K562 (cell line): ENCODE measurements around the gene ITPR3. TPM values are rescaled to one million over a fixed set of nuclear protein-coding genes. Genes with fewer than 3 reads are reported as not detected.

ENCODE experiments used
- GTF2E2 ChIP-seq: fragments of 200-800 bp; sonication (Bioruptor generic); IDR thresholded peaks from 2 replicates; pipeline ENCODE4 v1.6.1; 2016; ENCODE audit warnings: missing genetic modification characterization, missing compliant biosample characterization
- KDM2B ChIP-seq: fragments of 250-450 bp; sonication (Bioruptor Pico); IDR thresholded peaks from 2 replicates; pipeline ENCODE4 v1.8.0; 2021; ENCODE audit warnings: mild to moderate bottlenecking, moderate library complexity
- MCM7 ChIP-seq, 2 experiments: fragments of 450-650 bp; IDR thresholded peaks; 2 replicates each; pipeline ENCODE4 v1.6.1; 2016 to 2018
- OTX1 ChIP-seq: fragments of 450-650 bp; formaldehyde crosslinking; IDR thresholded peaks from 2 replicates; pipeline ENCODE4 v1.4.0; 2022; ENCODE audit warnings: mild to moderate bottlenecking
- TAF1 ChIP-seq: IDR thresholded peaks from 2 replicates; pipeline ENCODE4 v1.6.1; 2011; ENCODE audit warnings: mild to moderate bottlenecking, low read length, moderate library complexity; ENCODE audit not compliant: insufficient read depth, control insufficient read depth, severe bottlenecking; ENCODE audit errors: extremely low read depth
- XRCC4 ChIP-seq: IDR thresholded peaks from one replicate; pipeline ENCODE4 v1.6.1; 2011; ENCODE audit not compliant: insufficient read depth, insufficient read length; ENCODE audit errors: extremely low read depth
- polyA plus RNA-seq, 8 experiments: library from polyadenylated mRNA; depleted of rRNA in 4 of 8; stranded (reverse) in 5 of 8; unstranded in 3 of 8; fragments of >200 nt; fragmentation: Nextera tagmentation in 2 of 8; fragmentation: Illumina TruSeq in 1 of 8; extraction: Ambion mirVana in 2 of 8; extraction: Trizol in 1 of 8; gene quantifications; 2 replicates each; pipeline versions ENCODE4 v1.2.1 to v1.2.3, GENCODE V29; 2011 to 2014; ENCODE audit warnings: inconsistent platforms in 1 of 8, missing spikeins in 1 of 8
- total RNA-seq, 7 experiments: library from RNA; depleted of rRNA in 6 of 7; stranded (reverse); fragments of >200 nt in 6 of 7; fragmentation: Illumina TruSeq in 2 of 7; extraction: Trizol in 2 of 7; gene quantifications; 2 replicates each; pipeline versions ENCODE4 v1.2.1 to v1.2.3, GENCODE V29; 2011 to 2021; ENCODE audit warnings: low replicate concordance in 1 of 7
- TF ChIP-seq, protein P1 (sequence below): fragments of 450-650 bp; IDR thresholded peaks from 2 replicates; pipeline ENCODE4 v1.6.1; 2016; ENCODE audit warnings: low read depth
- TF ChIP-seq, protein P2 (sequence below): fragments of 150-350 bp; conservative IDR thresholded peaks from 2 replicates; pipeline ENCODE4 v1.6.1; 2014; ENCODE audit warnings: low read length
- TF ChIP-seq, protein P3 (sequence below): IDR thresholded peaks from 2 replicates; pipeline ENCODE4 v1.6.1; 2011; ENCODE audit not compliant: insufficient read length; ENCODE audit errors: extremely low read depth

ITPR3 gene
- total and polyA plus RNA-seq, 9 of the 15 experiments (the other 6 are each of a cell fraction or from before 2014, with no cell fraction given): 0.39 to 35.7 (median 13.2) TPM

DNA sequence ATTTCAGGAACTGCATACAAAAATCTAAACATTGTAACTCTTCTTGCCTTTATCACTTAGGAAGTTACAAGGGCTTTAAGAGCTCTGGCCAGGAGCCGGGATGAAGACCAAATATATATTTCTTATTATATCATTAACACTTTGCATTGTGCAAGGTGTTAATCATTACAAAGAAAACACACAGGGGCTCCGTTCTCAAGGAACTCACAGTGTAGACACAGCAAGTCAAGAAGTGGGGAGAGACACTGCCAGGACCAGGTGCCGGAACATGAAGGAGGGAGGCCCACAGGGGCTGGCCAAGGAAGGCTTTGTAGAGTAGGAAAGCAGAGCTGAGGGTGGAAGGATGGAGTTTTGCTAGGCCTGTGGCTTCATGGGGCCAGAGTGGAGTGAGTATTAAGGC lies 17.4 kb downstream of the ITPR3 start (continued):
- TF ChIP-seq, protein P1, sequence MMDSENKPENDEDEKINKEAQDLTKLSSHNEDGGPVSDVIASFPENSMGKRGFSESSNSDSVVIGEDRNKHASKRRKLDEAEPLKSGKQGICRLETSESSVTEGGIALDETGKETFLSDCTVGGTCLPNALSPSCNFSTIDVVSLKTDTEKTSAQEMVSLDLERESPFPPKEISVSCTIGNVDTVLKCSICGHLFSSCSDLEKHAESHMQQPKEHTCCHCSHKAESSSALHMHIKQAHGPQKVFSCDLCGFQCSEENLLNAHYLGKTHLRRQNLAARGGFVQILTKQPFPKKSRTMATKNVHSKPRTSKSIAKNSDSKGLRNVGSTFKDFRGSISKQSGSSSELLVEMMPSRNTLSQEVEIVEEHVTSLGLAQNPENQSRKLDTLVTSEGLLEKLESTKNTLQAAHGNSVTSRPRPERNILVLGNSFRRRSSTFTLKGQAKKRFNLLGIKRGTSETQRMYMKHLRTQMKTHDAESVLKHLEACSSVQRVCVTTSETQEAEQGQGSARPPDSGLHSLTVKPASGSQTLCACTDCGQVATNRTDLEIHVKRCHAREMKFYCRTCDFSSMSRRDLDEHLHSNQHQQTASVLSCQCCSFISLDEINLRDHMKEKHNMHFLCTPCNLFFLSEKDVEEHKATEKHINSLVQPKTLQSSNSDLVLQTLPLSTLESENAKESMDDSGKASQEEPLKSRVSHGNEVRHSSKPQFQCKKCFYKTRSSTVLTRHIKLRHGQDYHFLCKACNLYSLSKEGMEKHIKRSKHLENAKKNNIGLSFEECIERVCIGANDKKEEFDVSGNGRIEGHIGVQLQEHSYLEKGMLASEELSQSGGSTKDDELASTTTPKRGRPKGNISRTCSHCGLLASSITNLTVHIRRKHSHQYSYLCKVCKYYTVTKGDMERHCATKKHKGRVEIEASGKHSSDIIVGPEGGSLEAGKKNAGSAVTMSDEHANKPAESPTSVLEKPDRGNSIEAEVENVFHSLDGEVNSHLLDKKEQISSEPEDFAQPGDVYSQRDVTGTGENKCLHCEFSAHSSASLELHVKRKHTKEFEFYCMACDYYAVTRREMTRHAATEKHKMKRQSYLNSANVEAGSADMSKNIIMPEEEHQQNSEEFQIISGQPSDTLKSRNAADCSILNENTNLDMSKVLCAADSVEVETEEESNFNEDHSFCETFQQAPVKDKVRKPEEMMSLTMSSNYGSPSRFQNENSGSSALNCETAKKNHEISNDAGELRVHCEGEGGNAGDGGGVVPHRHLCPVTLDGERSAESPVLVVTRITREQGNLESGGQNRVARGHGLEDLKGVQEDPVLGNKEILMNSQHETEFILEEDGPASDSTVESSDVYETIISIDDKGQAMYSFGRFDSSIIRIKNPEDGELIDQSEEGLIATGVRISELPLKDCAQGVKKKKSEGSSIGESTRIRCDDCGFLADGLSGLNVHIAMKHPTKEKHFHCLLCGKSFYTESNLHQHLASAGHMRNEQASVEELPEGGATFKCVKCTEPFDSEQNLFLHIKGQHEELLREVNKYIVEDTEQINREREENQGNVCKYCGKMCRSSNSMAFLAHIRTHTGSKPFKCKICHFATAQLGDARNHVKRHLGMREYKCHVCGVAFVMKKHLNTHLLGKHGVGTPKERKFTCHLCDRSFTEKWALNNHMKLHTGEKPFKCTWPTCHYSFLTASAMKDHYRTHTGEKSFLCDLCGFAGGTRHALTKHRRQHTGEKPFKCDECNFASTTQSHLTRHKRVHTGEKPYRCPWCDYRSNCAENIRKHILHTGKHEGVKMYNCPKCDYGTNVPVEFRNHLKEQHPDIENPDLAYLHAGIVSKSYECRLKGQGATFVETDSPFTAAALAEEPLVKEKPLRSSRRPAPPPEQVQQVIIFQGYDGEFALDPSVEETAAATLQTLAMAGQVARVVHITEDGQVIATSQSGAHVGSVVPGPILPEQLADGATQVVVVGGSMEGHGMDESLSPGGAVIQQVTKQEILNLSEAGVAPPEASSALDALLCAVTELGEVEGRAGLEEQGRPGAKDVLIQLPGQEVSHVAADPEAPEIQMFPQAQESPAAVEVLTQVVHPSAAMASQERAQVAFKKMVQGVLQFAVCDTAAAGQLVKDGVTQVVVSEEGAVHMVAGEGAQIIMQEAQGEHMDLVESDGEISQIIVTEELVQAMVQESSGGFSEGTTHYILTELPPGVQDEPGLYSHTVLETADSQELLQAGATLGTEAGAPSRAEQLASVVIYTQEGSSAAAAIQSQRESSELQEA: no peak
- TF ChIP-seq TAF1: no peak
- TF ChIP-seq KDM2B (CRISPR knock-in tag): no peak
- TF ChIP-seq, protein P2, sequence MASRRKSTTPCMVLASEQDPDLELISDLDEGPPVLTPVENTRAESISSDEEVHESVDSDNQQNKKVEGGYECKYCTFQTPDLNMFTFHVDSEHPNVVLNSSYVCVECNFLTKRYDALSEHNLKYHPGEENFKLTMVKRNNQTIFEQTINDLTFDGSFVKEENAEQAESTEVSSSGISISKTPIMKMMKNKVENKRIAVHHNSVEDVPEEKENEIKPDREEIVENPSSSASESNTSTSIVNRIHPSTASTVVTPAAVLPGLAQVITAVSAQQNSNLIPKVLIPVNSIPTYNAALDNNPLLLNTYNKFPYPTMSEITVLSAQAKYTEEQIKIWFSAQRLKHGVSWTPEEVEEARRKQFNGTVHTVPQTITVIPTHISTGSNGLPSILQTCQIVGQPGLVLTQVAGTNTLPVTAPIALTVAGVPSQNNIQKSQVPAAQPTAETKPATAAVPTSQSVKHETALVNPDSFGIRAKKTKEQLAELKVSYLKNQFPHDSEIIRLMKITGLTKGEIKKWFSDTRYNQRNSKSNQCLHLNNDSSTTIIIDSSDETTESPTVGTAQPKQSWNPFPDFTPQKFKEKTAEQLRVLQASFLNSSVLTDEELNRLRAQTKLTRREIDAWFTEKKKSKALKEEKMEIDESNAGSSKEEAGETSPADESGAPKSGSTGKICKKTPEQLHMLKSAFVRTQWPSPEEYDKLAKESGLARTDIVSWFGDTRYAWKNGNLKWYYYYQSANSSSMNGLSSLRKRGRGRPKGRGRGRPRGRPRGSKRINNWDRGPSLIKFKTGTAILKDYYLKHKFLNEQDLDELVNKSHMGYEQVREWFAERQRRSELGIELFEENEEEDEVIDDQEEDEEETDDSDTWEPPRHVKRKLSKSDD: no peak
- no peak for TF ChIP-seq MCM7 (IDR thresholded peaks at IDR 0.05)
- TF ChIP-seq, protein P3, sequence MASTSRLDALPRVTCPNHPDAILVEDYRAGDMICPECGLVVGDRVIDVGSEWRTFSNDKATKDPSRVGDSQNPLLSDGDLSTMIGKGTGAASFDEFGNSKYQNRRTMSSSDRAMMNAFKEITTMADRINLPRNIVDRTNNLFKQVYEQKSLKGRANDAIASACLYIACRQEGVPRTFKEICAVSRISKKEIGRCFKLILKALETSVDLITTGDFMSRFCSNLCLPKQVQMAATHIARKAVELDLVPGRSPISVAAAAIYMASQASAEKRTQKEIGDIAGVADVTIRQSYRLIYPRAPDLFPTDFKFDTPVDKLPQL: no peak
- TF ChIP-seq XRCC4: no peak
- no peak for TF ChIP-seq GTF2E2
- TF ChIP-seq OTX1 (CRISPR knock-in tag): no peak
